Activated T-cell treated with anti-CD3 and anti-CD28 coated beads, Interleukin-2, amount 50 U/mL, for 72 hours (primary cell): Measurements from ENCODE around the gene TLE3. TPM values are rescaled to one million over a fixed set of nuclear protein-coding genes. Genes with fewer than 3 reads are reported as not detected.
"Not testable (repeated sequence)": the region's sequence is repeated elsewhere in the genome, so short reads cannot be mapped to it uniquely, and the experiment has no call there.

Experiments
- ATAC-seq, 2 donors: fragments of 150-1000 bp; cut with Tn5 transposase; replicated peaks in 1 of 2; 2 replicates each; pipeline ENCODE4 v1.10.0; 2021; ENCODE audit warnings: moderate library complexity in 2 of 2, mild to moderate bottlenecking in 1 of 2
- DNase-seq, 2 donors: peaks; one replicate each; pipeline ENCODE4 v3.0.0; 2021 to 2022; ENCODE audit warnings: mixed read lengths in 1 of 2
- H3K27ac Mint-ChIP-seq: one replicate; pipeline ENCODE4 v1.8.0; 2022; ENCODE audit warnings: mild to moderate bottlenecking, moderate library complexity, mixed read lengths
- H3K27me3 Mint-ChIP-seq: one replicate; pipeline ENCODE4 v1.8.0; 2022; ENCODE audit warnings: low read depth, mixed read lengths
- H3K36me3 Mint-ChIP-seq, 2 donors: one replicate each; pipeline ENCODE4 v1.8.0; 2022; ENCODE audit warnings: mixed read lengths in 2 of 2, mild to moderate bottlenecking in 1 of 2; ENCODE audit not compliant: insufficient read depth in 2 of 2
- H3K4me1 Mint-ChIP-seq: one replicate; pipeline ENCODE4 v1.8.0; 2022; ENCODE audit warnings: low read depth, mixed read lengths
- H3K4me3 Mint-ChIP-seq, 2 donors: one replicate each; pipeline ENCODE4 v1.8.0; 2022; ENCODE audit warnings: mild to moderate bottlenecking in 2 of 2, mixed read lengths in 2 of 2, moderate library complexity in 2 of 2
- H3K9me3 Mint-ChIP-seq, 2 donors: one replicate each; pipeline ENCODE4 v1.8.0; 2022; ENCODE audit warnings: mixed read lengths in 2 of 2
- total RNA-seq, 2 donors: library from RNA; stranded (reverse); gene quantifications; one replicate each; pipeline ENCODE4 v1.2.3, GENCODE V29; 2022

The TLE3 gene
- total RNA-seq, 2 donors from 2014 or later, result 84.6 to 112 TPM

DNA sequence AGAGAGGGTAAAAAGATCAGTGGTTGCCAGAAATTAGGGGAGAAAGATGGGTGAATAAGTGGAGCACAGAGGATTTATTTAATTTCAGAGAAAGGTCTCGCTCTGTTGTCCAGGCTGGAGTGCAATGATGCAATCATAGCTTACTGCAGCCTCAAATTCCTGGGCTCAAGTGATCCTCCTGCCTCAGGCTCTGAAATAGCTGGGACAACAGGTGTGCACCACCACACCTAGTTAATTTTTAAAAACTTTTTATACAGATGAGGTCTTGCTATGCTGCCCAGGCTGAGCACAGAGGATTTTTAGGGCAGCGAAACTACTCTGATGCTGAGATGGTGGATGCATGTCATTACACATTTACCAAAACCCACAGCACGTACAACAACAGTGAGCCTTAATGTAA, 20.9 kb upstream of the TLE3 start:
- Mint-ChIP-seq H3K27me3 (peaks cover 29% of the 10 kb centered on the region), H3K4me1 (no peaks in the 10 kb centered on the region), H3K4me3 (no peak overlapping the region), H3K27ac (no peak overlapping the region), H3K9me3 (no peaks in the 10 kb centered on the region), H3K36me3 (no peaks in the 10 kb centered on the region)
- ATAC-seq, result no peak
- no peak for DNase-seq

DNA sequence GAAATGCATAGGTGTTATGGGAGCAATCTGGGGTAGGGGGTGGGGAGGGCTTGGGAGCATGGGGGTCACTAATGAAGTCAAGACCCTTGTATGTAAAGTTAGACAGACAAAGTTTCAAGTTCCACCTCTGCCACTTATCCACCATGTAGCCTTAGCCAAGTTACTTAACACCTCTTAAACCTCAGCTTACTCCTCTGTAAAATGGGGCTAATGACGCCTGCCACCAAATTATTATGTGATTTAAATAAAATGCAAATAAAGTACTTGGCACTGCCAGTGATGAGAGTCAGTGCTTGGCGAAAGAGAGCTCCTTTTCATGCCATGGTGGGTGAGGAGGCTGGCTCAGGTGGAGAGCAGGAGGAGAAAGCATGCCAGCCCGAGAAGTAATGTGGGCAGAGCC, 18.6 kb upstream of the TLE3 start:
- no peak for DNase-seq
- Mint-ChIP-seq H3K36me3 (no peaks in the 10 kb centered on the region), H3K4me3 (no peak overlapping the region), H3K9me3 (no peaks in the 10 kb centered on the region), H3K4me1 (no peaks in the 10 kb centered on the region), H3K27ac (no peak overlapping the region), H3K27me3 (peaks cover 25% of the 10 kb centered on the region)
- no peak for ATAC-seq

DNA sequence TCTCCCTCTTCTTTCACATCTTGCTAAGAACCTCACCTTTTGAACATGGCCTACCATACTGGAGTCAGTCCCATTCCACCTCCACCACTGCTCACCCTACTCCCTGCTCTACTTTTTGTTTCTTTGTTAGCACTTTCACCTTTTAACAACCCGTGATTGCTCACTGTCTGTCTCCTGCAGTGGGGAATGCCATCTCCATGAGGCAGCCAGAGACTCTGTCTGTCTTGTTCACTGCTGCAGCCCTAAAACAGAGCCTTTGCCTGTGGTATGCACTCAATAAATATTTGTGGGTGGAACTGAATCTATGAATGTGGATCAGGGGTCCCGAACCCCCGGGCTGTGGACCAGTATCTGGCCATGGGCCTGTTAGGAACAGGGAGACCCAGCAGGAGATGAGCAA, 16.5 kb upstream of the TLE3 start:
- DNase-seq, result no peak
- Mint-ChIP-seq H3K36me3 (no peaks in the 10 kb centered on the region), H3K4me1 (no peaks in the 10 kb centered on the region), H3K27ac (no peak overlapping the region), H3K9me3 (no peaks in the 10 kb centered on the region), H3K4me3 (no peak overlapping the region), H3K27me3 (peaks cover 37% of the 10 kb centered on the region)
- no peak for ATAC-seq

DNA sequence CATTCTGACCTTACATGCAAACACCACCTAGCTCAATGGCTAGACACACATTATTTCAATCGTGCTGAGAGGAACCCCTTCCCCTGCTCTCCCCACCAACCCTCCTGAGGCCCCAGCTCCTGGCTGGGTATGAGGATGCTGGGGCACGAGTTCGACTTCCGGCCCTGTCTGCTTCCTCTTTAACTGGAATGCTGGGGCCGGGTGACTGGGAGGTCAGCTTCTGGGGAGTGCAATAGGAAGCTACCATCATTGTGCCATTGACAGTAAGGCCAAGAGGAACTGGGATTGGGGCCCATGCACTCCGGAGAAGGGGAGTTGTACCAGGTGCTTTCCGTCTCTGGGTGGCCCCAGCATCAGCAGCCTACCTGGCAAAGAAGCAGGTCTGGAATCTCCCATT, 15.6 kb upstream of the TLE3 start:
- H3K27ac Mint-ChIP-seq, result no peak overlapping the region
- ATAC-seq, result no peak
- DNase-seq, result no peak
- H3K9me3 Mint-ChIP-seq, result no peaks in the 10 kb centered on the region
- H3K4me1 Mint-ChIP-seq, result no peaks in the 10 kb centered on the region
- peaks cover 37% of the 10 kb centered on the region for H3K27me3 Mint-ChIP-seq
- no peak overlapping the region for H3K4me3 Mint-ChIP-seq
- no peaks in the 10 kb centered on the region for H3K36me3 Mint-ChIP-seq

DNA sequence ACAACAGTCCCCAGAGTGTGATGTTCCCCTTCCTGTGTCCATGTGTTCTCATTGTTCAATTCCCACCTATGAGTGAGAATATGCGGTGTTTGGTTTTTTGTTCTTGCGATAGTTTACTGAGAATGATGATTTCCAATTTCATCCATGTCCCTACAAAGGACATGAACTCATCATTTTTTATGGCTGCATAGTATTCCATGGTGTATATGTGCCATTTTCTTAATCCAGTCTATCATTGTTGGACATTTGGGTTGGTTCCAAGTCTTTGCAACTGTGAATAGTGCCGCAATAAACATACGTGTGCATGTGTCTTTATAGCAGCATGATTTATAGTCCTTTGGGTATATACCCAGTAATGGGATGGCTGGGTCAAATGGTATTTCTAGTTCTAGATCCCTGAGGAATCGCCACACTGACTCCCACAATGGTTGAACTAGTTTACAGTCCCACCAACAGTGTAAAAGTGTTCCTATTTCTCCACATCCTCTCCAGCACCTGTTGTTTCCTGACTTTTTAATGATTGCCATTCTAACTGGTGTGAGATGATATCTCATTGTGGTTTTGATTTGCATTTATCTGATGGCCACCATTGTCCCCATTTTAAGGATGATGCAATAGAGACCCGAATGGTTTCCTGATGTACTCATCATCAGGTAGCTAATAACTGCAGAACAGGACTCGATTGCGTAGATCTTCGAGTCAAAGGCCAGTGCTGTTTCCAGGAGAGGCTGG, 15.0 kb upstream of the TLE3 start:
- DNase-seq, ATAC-seq, H3K9me3 Mint-ChIP-seq, H3K4me3 Mint-ChIP-seq, H3K36me3 Mint-ChIP-seq, H3K27ac Mint-ChIP-seq, H3K4me1 Mint-ChIP-seq: not testable (repeated sequence)
- peaks cover 38% of the 10 kb centered on the region for H3K27me3 Mint-ChIP-seq

DNA sequence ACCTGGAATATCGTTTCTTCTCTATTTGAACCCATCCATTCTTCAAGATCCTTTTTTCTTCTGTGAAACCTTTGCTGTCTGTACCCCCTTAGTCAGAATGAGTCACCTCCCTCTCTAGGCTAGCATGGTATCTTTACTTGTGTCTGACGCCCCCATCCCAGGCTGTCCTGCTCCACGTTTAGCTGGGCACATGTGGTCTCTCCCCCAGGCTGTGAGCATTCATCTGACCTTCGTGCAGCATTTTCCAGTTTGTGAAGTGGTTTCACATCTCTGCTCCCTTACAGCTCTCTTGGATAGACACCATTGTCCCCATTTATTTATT, 14.3 kb upstream of the TLE3 start:
- H3K9me3 Mint-ChIP-seq, result no peaks in the 10 kb centered on the region
- H3K4me3 Mint-ChIP-seq, result no peak overlapping the region
- no peaks in the 10 kb centered on the region for H3K36me3 Mint-ChIP-seq
- no peak for DNase-seq
- no peak for ATAC-seq
- H3K4me1 Mint-ChIP-seq, result no peaks in the 10 kb centered on the region
- H3K27ac Mint-ChIP-seq, result no peak overlapping the region
- peaks cover 45% of the 10 kb centered on the region for H3K27me3 Mint-ChIP-seq

DNA sequence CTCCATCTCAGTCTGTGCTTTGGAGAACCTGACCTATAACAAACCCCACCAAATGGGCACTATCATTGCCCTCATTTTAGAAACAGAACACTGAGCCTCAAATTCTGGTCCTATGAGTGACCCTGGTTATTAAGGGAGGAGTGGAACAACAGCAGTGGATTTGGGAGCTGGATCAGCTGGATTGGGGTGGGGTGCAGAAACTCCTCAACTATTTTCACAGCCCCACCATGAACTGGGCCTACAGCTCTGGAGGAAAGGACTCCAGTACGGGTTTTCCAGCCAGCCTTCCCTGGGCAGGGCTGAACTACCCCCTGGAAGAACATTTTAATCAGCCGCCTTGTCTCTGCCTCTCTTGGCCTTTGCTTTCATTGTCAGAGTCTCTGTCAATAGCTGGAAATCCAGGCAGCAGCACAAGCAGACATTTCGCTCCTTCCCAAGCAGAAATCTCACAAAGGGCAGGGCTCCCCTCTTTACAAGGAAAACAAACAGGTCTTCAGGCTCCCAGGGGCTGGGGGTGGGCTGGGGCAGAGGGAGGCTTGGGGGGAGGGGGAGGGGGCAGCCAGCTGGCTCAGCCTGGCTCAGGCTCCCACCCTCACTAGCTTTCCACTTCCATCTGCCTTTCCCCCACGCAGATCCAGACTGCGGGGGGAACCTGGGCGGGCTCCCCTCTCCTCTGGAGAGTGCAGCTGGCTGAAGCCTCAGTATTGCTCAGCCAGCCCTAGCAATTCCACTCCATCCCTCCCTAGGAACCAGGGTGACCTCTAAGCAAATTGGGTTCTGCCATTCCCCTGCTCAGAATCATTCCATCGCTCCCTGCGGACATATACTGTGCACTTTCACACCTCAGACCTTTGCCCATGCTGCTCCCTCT, 13.7 kb upstream of the TLE3 start:
- Mint-ChIP-seq H3K36me3 (no peaks in the 10 kb centered on the region), H3K27ac (no peak overlapping the region), H3K9me3 (no peaks in the 10 kb centered on the region), H3K4me1 (no peaks in the 10 kb centered on the region), H3K27me3 (peaks cover 39% of the 10 kb centered on the region), H3K4me3 (no peak overlapping the region)
- DNase-seq, result no peak
- no peak for ATAC-seq

DNA sequence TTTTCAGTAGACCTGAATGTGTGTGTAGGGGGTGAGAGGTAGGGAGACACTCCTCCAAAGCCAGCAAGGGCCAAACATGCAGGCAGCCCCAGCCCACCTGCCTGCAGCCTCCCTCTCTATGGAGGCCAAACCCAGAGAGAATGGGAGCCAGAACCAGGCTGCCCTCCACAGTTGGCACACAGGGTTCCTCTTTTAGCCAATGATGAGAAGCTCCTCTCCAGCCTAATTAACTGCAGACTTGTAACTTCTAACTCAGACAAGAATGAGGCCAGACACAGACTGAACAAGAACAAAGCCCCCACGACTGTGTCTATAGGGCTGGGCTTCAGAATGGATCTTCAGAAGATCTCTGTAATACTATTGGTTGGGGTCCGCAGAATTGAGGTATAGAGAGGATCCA, 12.3 kb upstream of the TLE3 start:
- no peak for ATAC-seq
- Mint-ChIP-seq H3K36me3 (no peaks in the 10 kb centered on the region), H3K9me3 (no peaks in the 10 kb centered on the region), H3K4me3 (no peak overlapping the region), H3K27me3 (peaks cover 29% of the 10 kb centered on the region), H3K4me1 (no peaks in the 10 kb centered on the region), H3K27ac (no peak overlapping the region)
- DNase-seq, result no peak

DNA sequence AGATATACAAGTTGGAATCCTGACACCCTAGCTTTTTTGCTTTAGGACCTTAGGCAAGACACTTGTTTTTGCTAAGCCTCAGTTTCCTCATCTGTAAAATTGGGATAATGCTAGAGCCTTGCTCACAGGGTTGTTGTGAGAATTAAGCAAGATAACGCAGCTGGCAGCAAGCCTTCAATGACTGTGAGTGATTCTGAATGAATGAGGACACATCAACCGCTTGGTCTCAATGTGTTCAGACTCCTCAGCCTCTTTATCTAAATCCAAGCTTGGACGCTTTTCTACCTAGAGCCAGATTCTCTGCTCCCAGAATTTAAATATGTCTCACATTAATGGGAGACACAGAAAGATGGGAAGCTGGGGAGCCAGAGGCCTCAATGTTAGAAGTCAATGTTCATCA, 11.8 kb upstream of the TLE3 start:
- Mint-ChIP-seq H3K4me1 (no peaks in the 10 kb centered on the region), H3K9me3 (no peaks in the 10 kb centered on the region), H3K36me3 (no peaks in the 10 kb centered on the region), H3K27me3 (peaks cover 32% of the 10 kb centered on the region), H3K27ac (no peak overlapping the region), H3K4me3 (no peak overlapping the region)
- DNase-seq (no peak), ATAC-seq (no peak)

DNA sequence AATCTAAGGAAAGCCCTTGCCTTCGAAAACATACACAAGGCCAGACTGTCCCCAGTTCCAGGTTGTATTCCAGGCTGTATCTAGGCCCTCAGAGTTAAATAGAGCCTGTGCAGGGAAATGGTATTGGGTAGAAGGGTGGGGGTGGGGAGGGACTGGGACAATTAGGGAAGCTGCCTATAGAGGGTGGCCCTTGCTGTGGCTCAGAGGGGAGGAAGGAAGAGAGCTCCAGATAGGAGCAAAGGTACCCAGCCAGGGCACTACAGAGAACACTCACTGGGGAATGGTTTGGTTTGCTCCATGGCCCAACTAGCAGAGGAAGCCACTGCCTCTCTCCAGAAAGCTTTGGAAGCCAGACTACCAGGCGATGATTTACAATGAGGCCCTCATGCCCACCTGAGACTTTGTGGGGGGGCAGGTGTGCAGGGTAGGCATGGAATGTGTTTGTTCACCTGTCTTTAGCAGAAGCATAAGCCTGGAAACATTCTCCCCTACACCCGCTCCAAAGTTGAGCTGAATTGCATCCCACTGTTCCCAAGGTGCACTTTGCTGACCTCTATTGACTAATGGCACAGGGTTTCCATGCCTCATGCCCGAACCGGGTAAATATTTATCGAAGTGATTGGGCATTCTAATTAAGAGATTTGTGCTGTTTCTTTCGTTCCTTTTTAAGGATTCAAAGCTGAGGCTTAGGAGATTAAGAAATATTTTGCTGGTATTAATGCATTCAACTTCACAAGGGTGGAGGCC, 6.3 kb upstream of the TLE3 start:
- ATAC-seq, result no peak
- no peaks in the 10 kb centered on the region for H3K36me3 Mint-ChIP-seq
- H3K27me3 Mint-ChIP-seq, result peaks cover 36% of the 10 kb centered on the region
- H3K9me3 Mint-ChIP-seq, result no peaks in the 10 kb centered on the region
- no peak for DNase-seq
- H3K27ac Mint-ChIP-seq, result no peak overlapping the region
- peaks cover 31% of the 10 kb centered on the region for H3K4me1 Mint-ChIP-seq
- H3K4me3 Mint-ChIP-seq, result no peak overlapping the region

DNA sequence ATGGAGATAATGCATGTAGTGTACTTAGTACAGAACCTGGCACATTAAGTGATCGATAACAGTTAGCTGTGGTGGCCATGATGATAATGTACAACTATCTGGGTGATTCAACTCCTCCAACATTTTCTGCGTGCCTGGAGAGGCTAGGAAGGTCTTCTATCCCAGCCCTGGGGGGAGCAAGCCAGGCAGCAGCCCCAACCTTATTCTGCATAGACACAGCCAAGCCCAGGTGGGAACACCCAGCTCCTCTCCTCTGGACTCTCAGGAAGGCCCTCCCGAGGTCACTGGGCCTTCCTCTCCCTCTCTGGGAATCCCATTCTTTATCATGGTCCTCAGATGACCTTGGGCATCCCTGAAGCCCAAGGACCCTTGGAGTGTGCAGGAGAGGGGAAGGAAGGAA, 5.1 kb upstream of the TLE3 start:
- H3K4me3 Mint-ChIP-seq, result no peak overlapping the region
- H3K27me3 Mint-ChIP-seq, result peaks cover 36% of the 10 kb centered on the region
- no peak overlapping the region for H3K27ac Mint-ChIP-seq
- H3K4me1 Mint-ChIP-seq, result peaks cover 38% of the 10 kb centered on the region
- no peaks in the 10 kb centered on the region for H3K9me3 Mint-ChIP-seq
- DNase-seq (no peak), ATAC-seq (no peak)
- H3K36me3 Mint-ChIP-seq, result peaks cover 0 to under 1% of the 10 kb centered on the region in 2 donors

DNA sequence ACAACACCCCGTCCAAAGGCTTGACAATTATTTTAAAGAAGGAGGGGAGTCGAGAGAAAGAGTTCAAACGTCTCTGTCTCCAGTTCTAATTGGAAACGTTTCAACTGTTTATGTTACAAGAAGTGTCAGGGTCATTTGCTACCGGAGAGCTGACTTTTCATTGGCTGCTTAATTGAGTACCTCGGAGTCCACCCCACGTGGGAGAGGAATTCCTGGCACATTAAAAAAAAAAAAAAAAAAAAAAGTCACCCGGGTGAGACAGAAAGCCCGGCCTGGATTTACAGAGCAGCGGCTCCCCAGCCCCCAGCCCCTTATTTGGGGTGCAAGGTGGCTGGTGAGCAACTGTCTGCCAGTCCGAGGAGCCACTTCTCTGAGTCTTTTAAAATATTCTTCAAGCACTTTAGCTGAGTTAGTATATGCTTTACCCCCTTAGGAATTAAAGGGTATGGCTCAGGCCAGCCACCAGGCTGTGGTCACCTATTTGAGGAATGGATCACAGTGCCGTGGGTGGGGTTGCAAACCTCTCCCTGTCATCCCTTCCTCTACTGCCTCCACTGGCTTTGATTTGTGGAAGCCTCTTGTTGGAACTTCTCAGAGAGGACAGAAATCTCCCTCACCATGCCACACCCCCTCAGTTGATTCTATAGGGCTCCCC, 3.9 kb upstream of the TLE3 start:
- peaks cover 28% of the 10 kb centered on the region for H3K27me3 Mint-ChIP-seq

More for the DNA sequence above, 3.9 kb upstream of the TLE3 start:
- DNase-seq (no peak), ATAC-seq (no peak)
- Mint-ChIP-seq H3K36me3 (peaks cover 2 to 3% of the 10 kb centered on the region in 2 donors), H3K4me1 (peaks cover 40% of the 10 kb centered on the region), H3K9me3 (no peaks in the 10 kb centered on the region), H3K4me3 (no peak overlapping the region), H3K27ac (no peak overlapping the region)
